GM12864 (cell line): ENCODE measurements around the gene PRR20D.
"Not testable (repeated sequence)": the region's sequence is repeated elsewhere in the genome, so short reads cannot be mapped to it uniquely, and the experiment has no call there.

ENCODE experiments used
- DNase-seq: peaks from one replicate; pipeline ENCODE4 v3.0.0-alpha.2; 2011; ENCODE audit warnings: low read depth
- H3K4me3 ChIP-seq: 2 replicates; pipeline ENCODE4 v1.5.1; 2011; ENCODE audit warnings: mild to moderate bottlenecking, low read depth, low read length, control low read depth
- TF ChIP-seq, protein P1 (sequence below): IDR thresholded peaks from 2 replicates; pipeline ENCODE4 v1.5.1; 2011; ENCODE audit warnings: low read depth, mild to moderate bottlenecking, moderate library complexity, low read length, control low read depth, inconsistent platforms; ENCODE audit errors: missing control alignments

The PRR20D gene

GRCh38 chr13:57166897-57167296 lies 6.5 kb downstream of the PRR20D start, which contains the start of gene PRR20E:
TSS of gene PRR20E (plus strand) at chr13:57167197. CDS start at chr13:57167584, 387 bp downstream.
- H3K4me3 ChIP-seq, DNase-seq: not testable (repeated sequence)

DNA sequence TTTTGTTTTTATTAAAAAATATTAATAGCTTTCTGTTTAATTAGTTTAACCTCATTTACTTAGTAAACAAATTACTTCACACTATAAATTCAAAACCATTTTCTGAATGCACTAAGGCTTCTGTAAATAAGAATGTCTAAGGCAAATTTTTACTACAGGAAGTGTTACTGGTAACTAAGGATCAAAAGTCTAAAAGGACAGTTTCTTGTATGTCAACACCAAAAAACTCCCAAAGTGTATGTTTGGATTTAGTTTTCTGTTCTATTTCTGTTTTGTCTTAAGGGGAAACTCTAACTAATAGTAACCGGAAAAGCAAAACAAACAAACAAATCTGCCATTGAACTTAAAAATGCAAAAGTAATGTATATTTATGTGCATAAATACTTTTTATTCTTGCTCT lies 31.2 kb downstream of the PRR20D start:
- no peak overlapping the region for H3K4me3 ChIP-seq
- TF ChIP-seq, protein P1, sequence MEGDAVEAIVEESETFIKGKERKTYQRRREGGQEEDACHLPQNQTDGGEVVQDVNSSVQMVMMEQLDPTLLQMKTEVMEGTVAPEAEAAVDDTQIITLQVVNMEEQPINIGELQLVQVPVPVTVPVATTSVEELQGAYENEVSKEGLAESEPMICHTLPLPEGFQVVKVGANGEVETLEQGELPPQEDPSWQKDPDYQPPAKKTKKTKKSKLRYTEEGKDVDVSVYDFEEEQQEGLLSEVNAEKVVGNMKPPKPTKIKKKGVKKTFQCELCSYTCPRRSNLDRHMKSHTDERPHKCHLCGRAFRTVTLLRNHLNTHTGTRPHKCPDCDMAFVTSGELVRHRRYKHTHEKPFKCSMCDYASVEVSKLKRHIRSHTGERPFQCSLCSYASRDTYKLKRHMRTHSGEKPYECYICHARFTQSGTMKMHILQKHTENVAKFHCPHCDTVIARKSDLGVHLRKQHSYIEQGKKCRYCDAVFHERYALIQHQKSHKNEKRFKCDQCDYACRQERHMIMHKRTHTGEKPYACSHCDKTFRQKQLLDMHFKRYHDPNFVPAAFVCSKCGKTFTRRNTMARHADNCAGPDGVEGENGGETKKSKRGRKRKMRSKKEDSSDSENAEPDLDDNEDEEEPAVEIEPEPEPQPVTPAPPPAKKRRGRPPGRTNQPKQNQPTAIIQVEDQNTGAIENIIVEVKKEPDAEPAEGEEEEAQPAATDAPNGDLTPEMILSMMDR, result no peak
- no peak for DNase-seq

GRCh38 chr13:57212989-57213388 lies 52.6 kb downstream of the PRR20D start:
- H3K4me3 ChIP-seq, result no peak overlapping the region
- TF ChIP-seq, protein P1, result no peak
- no peak for DNase-seq
